Nephron (organoid): Measurements from ENCODE around the gene AFAP1.

Experiments
- H3K27ac Mint-ChIP-seq, 3 experiments: 2 replicates each; pipeline ENCODE4 v1.8.0; 2020; ENCODE audit warnings: mixed read lengths in 3 of 3, mild to moderate bottlenecking in 2 of 3, moderate library complexity in 1 of 3
- H3K27me3 Mint-ChIP-seq: 2 replicates; pipeline ENCODE4 v1.8.0; 2021; ENCODE audit warnings: low read depth, mild to moderate bottlenecking, moderate library complexity, mixed read lengths
- H3K36me3 Mint-ChIP-seq: 2 replicates; pipeline ENCODE4 v1.8.0; 2020; ENCODE audit warnings: low read depth, mixed read lengths
- H3K4me1 Mint-ChIP-seq: 2 replicates; pipeline ENCODE4 v1.8.0; 2020; ENCODE audit warnings: mixed read lengths
- H3K4me3 Mint-ChIP-seq, 3 experiments: 2 replicates each; pipeline ENCODE4 v1.8.0; 2020; ENCODE audit warnings: mild to moderate bottlenecking in 3 of 3, mixed read lengths in 3 of 3, moderate library complexity in 2 of 3
- H3K9me3 Mint-ChIP-seq: 2 replicates; pipeline ENCODE4 v1.8.0; 2020; ENCODE audit warnings: mixed read lengths
- TF ChIP-seq, protein P1 (sequence below), 3 experiments: fragments of 200-600 bp; sonication (generic); IDR thresholded peaks; one replicate each; pipeline ENCODE4 v1.5.0; 2021; ENCODE audit warnings: antibody characterized with exemption in 3 of 3; ENCODE audit not compliant: unreplicated experiment in 3 of 3

Gene AFAP1

GRCh38 chr4:7938609-7939376, 868 bp downstream of the AFAP1 start:
- TF ChIP-seq, protein P1, sequence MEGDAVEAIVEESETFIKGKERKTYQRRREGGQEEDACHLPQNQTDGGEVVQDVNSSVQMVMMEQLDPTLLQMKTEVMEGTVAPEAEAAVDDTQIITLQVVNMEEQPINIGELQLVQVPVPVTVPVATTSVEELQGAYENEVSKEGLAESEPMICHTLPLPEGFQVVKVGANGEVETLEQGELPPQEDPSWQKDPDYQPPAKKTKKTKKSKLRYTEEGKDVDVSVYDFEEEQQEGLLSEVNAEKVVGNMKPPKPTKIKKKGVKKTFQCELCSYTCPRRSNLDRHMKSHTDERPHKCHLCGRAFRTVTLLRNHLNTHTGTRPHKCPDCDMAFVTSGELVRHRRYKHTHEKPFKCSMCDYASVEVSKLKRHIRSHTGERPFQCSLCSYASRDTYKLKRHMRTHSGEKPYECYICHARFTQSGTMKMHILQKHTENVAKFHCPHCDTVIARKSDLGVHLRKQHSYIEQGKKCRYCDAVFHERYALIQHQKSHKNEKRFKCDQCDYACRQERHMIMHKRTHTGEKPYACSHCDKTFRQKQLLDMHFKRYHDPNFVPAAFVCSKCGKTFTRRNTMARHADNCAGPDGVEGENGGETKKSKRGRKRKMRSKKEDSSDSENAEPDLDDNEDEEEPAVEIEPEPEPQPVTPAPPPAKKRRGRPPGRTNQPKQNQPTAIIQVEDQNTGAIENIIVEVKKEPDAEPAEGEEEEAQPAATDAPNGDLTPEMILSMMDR (IDR thresholded peaks at IDR 0.05; ENCODE audit: unreplicated experiment in 3 of 3), result no peak
- Mint-ChIP-seq H3K4me1 (peaks cover 53% of the 10 kb centered on the region), H3K36me3 (peaks cover 6% of the 10 kb centered on the region), H3K9me3 (no peaks in the 10 kb centered on the region), H3K27me3 (peaks cover 9% of the 10 kb centered on the region), H3K4me3 (peak overlapping the region; percentile 95 to 97 (median 96)), H3K27ac (peak overlapping the region; percentile 87 to 94 (median 87))

- TF ChIP-seq, protein P1 (IDR thresholded peaks at IDR 0.05; ENCODE audit: unreplicated experiment in 3 of 3), result no peak
- Mint-ChIP-seq H3K4me3 (peak overlapping the region; percentile 95 to 97 (median 96)), H3K27me3 (peaks cover 9% of the 10 kb centered on the region), H3K36me3 (peaks cover 10% of the 10 kb centered on the region), H3K9me3 (no peaks in the 10 kb centered on the region), H3K27ac (peak overlapping the region; percentile 87 to 94 (median 87)), H3K4me1 (peaks cover 56% of the 10 kb centered on the region)
Observed at GRCh38 chr4:7938266-7938608, 1.4 kb downstream of the AFAP1 start.

DNA sequence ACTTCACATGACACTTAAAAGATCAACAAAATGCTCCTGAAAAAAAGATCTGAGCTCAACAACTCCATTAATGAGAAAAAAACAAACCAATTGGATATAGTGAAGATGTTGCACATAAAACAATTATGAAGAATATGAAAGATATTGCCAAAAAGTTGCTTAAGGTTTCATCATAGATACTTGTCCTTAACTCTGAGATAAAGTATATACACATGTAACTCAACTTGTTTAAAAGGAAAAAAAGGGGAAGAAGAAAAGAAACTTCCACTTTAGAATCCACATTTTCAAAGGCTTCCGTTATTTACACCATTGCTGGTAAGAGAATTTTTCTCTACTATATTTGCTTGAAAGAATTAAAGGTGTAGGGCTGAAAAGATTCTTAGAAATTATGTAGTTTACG, 2.7 kb downstream of the AFAP1 start:
- Mint-ChIP-seq H3K36me3 (peaks cover 10% of the 10 kb centered on the region), H3K9me3 (no peaks in the 10 kb centered on the region), H3K4me3 (peak overlapping the region; percentile 95 to 97 (median 96)), H3K4me1 (peaks cover 56% of the 10 kb centered on the region), H3K27me3 (peaks cover 8% of the 10 kb centered on the region), H3K27ac (peak overlapping the region in 2 of 3 experiments; percentile 39 to 74)
- TF ChIP-seq, protein P1 (IDR thresholded peaks at IDR 0.05; ENCODE audit: unreplicated experiment in 3 of 3), result no peak

- peak overlapping the region in 2 of 3 experiments; percentile 24 to 32 for H3K27ac Mint-ChIP-seq
- H3K9me3 Mint-ChIP-seq, result no peaks in the 10 kb centered on the region
- H3K27me3 Mint-ChIP-seq, result no peaks in the 10 kb centered on the region
- TF ChIP-seq, protein P1 (IDR thresholded peaks at IDR 0.05; ENCODE audit: unreplicated experiment in 3 of 3), result no peak
- peak overlapping the region in 1 of 3 experiments; percentile 18 for H3K4me3 Mint-ChIP-seq
- H3K4me1 Mint-ChIP-seq, result peaks cover 71% of the 10 kb centered on the region
- H3K36me3 Mint-ChIP-seq, result peaks cover 14% of the 10 kb centered on the region
Observed at GRCh38 chr4:7933651-7934510, 5.8 kb downstream of the AFAP1 start.

DNA sequence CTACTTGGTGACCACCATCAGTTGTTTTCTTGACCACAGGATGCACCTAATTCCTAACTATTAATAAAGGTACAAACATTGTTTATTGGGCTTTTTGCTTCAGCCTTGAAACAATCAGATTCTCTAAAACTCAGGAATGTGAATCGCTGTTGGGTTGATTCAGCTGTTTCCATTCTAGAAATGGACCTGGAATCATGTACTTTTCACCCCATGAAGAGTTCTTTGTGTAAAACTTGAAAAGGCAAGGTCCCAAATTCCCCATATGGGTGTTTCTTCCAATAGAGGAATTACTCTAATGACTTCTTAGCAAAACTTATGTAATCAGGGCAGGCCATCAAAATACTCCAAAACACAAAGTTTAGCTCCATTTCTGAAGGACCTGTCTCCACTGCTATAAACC, 7.4 kb downstream of the AFAP1 start:
- H3K36me3 Mint-ChIP-seq, result peaks cover 14% of the 10 kb centered on the region

More for the DNA sequence above, 7.4 kb downstream of the AFAP1 start:
- TF ChIP-seq, protein P1 (IDR thresholded peaks at IDR 0.05; ENCODE audit: unreplicated experiment in 3 of 3), result no peak
- no peak overlapping the region for H3K4me3 Mint-ChIP-seq
- no peaks in the 10 kb centered on the region for H3K9me3 Mint-ChIP-seq
- no peak overlapping the region for H3K27ac Mint-ChIP-seq
- H3K27me3 Mint-ChIP-seq, result no peaks in the 10 kb centered on the region
- H3K4me1 Mint-ChIP-seq, result peaks cover 65% of the 10 kb centered on the region
